GM19043 (cell line): ENCODE data around the gene IL4.

Experiments used
- ATAC-seq: cut with Tn5 transposase; IDR thresholded peaks from one replicate; pipeline ENCODE4 v1.9.1; 2021; ENCODE audit warnings: low read depth; ENCODE audit not compliant: unreplicated experiment

IL4 gene

DNA sequence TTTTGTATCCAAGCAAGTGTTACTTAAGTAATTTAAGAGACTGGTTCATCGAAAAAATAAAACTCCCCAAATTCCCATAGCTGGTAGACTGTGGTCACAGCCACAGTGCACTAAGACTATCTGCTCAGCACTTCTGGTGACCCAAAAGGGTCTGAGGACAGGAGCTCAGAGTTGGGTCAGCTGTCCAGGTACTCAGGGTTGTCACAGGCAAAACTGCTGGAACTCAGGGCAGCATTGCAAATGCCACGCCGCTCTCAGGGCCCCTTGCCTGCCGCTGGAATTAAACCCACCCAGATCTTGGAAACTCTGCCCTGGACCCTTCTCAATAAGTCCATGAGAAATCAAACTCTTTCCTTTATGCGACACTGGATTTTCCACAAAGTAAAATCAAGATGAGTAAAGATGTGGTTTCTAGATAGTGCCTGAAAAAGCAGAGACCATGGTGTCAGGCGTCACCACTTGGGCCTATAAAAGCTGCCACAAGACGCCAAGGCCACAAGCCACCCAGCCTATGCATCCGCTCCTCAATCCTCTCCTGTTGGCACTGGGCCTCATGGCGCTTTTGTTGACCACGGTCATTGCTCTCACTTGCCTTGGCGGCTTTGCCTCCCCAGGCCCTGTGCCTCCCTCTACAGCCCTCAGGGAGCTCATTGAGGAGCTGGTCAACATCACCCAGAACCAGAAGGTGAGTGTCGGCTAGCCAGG is 16.0 kb upstream of the IL4 start, which contains the start of gene IL13:
Gene IL13, plus strand, starts transcription at position 498 of the 705 bp plus-strand sequence. Its CDS starts 14 bp downstream, at position 512.
- no peak for ATAC-seq

DNA sequence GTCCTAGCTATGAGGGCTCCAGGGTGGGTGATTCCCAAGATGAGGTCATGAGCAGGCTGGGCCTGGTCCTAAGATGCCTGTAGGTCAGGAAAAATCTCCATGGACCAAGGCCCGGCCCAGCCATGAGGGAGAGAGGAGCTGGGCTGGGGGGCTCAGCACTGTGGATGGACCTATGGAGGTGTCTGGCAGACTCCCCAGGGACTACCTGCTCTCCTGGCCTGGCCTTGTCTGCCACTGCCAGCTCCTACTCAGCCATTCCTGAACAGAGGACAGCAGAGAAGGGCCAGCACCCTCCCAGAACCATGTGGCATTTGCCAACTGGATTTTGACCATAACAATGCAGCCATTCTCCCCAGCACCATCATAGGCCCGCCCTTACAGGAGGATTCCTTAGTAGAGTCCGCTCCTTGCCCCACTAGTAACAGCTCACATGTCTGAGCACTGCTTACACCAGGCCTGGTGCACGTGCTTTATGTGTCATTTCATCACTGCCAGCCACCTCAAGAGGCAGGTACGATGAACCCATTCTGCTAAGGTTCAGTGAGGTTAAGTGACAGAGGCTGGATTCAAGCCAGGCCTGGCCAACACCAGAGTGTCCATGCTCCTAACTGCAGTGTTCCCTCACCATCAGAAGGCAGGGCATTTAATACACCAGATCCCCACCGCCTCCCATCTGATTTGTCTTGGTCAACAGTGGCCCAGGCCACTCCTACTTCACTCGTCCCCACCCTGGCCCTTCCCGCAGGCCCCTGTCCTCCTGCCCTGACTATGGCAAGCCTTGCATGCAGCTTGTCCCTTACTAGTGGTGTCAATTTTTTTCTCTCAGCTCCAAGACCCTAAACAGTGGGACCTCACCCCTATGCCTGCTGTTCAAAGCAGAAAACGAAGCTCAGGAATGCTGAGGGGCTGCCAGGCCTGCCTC is 15.1 kb upstream of the IL4 start:
- no peak for ATAC-seq

DNA sequence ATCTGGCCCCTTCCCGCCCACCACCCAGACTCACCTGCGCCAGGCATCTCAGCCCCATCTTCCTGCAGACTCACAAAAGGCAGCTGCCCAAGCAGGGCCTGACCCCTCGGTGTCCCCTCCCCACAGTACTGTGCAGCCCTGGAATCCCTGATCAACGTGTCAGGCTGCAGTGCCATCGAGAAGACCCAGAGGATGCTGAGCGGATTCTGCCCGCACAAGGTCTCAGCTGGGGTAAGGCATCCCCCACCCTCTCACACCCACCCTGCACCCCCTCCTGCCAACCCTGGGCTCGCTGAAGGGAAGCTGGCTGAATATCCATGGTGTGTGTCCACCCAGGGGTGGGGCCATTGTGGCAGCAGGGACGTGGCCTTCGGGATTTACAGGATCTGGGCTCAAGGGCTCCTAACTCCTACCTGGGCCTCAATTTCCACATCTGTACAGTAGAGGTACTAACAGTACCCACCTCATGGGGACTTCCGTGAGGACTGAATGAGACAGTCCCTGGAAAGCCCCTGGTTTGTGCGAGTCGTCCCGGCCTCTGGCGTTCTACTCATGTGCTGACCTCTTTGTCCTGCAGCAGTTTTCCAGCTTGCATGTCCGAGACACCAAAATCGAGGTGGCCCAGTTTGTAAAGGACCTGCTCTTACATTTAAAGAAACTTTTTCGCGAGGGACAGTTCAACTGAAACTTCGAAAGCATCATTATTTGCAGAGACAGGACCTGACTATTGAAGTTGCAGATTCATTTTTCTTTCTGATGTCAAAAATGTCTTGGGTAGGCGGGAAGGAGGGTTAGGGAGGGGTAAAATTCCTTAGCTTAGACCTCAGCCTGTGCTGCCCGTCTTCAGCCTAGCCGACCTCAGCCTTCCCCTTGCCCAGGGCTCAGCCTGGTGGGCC is 13.9 kb upstream of the IL4 start:
- ATAC-seq, result no peak

DNA sequence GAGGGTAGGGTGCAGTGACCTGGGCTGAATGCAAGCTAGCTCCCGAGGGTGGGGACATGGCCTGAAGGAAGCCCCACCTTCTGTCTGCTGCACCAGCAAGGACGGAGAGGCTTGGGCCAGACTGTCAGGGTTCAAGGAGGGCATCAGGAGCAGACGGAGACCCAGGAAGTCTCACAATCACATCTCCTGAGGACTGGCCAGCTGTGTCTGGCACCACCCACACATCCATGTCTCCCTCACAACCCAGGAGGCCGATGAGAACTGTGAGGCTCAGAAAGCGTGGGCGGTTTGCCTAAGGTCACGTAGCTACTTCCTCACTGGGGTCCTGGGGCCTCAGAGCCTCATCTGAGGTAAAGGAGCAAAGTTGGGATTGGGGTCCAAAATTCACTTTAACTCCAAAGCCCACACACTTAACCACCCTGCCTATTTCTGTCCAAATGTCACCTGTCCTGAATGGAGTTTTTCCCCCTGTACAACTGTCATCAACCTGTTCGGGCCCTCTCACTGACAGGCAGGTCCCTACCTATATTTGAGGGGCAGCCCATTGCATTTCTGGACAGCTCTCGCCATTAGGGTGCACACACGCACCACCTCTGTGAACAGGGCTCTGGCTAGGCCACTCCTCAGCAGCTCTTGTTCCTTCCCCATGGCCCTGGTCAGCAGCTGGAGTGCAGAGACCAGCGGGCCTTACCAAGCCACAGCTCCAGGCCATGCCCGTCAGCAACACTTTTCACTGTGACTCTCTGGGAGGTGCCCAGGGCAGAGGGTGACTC is 12.4 kb upstream of the IL4 start:
- no peak for ATAC-seq

DNA sequence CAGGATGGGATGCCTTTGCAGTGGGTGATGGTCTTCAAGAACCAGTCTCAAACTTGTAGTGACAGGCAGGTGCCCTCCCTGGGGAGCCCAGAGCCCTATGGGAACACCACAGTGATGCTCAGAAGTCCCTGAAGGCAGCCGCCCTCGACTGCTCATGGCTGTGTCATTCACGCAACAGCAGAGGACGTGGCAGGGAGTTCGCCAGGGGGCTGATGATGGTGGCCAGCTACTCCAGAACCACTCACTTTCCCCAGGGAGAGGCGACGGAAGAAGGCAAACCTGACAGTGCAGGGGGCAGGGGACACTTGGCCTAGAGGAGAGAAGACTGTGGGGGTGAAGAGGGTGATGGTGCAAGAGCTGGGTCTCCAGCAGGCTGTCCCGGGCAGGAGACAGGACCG is 11.8 kb upstream of the IL4 start:
- no peak for ATAC-seq

DNA sequence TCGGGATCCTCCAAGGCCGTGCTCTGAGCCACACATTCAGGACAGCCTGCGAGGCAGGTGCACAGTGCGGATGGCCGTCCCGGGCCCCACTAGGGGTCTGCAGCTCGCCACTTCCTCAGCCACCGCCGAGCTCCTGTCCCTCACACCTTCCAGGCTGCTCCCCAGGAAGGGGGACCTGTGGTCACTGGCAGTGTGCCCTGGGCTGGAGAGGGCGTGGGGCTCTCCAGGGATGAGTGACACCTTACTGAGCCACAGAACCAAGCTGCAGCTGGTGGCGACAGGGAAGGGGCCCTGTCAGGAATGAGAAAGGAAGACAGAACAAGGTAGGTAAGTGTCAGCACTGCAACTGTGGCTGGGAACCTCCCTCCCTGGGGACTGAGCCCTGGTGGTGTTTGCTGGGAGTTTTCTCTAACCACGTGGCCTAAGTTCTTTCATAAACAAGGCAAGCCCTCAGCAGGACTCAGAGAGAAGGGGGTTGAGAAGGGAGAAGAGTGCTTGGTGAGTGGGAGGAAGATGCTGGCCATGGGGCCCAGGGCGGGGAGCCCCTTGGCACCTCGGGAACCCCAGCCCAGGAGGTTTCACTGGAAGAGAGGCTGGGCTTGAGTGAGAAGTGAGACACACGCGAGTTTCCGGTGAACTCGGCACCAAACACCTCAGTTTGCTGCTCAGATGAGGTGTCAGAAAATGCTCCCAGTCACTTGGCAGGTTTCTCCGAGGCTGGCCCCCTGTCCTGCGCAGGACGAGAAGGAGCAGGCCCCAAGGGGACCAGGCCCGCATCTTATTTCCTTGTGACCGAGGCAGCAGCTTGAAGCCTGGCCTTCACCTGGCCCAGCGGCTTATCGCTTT is 10.6 kb upstream of the IL4 start:
- peak; percentile 51 for ATAC-seq

DNA sequence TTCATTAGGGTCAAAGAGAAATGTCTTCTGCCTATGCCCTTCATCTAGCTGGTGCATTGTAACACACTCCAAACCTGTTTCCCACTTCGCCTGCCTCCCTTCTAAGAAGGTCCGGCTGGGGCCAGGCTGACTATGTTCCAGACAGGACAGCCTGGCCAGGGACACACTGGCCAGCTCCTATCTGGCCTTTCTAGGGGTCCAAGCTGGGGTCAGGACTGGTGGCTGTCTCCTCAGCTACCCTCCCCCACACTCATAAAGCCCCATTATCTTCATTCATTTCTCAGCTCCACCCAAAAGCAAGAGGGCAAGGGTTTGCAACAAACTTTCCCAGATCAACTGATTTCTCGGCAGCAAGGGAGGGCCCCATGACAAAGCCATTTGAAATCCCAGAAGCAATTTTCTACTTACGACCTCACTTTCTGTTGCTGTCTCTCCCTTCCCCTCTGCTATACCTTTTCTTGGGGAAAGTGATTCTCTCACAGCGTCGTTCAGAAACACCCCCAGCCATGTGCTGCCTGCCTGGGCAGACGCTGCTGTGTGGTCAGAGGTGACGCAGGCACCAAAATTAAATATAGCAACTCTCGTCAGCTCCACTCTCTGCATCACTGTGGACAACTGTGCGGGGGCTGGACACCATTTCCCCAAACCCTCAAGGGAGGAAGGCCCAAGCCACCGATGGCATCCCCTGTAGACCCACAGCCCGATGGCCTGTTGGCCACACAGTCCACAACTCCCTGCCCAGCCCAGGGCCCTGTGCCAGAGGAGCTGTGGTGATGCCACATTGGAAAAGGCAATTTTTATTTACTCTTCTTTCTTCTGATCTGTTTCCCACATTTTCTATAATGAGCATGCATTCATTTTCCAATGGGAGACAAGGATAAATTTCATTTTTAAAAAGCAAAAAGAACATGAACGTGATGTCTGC is 9.8 kb upstream of the IL4 start:
- ATAC-seq, result peak; percentile 44

DNA sequence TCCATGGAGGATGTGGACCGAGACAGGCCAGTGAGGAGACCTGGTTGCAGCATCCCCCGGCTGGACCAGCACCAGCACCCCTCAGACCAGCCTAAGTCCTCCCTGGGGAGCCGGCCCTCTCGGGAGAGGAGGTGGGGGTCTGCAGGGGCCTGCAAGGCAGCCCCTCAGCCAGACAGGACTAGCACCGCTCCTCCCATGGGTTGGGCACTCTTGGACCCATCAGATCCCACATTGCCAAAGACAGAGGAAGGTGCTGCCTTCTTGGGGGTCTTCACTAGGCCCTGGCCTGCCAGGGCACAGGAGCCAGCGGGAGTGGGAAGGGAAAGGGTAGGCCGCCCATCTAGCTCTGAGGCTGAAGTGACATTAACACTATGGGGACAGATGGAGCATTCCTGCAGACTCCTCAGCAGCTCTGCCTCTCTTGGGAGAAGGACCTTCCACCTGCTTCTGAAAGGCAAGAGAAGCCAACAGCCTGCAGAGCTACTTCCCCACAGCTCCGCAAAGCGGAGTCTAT is 9.0 kb upstream of the IL4 start:
- no peak for ATAC-seq

DNA sequence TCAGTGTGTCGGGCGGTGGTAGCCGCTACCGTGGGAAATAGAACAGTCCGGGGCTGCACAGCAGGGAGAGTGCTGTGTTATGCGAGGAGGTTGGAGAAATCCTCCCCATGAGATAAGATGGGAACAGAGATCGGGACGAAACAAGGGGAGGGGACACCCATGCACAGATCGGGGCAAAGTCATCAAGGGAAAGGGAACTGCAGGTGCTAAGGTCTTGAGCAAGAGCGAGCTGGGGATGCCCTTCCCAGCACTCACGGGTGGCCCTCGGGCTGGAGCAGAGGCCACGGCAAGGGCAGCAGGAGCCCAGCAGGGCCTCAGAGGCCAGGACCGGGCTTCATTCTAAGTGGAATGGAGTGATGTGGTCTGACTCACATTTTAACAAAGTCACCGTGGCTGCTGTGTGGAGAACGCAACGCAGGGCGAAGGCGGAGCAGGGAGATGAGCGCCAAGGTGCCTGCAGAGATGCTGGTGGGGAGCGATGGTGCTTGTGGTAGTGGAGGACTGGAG is 8.2 kb upstream of the IL4 start:
- no peak for ATAC-seq

DNA sequence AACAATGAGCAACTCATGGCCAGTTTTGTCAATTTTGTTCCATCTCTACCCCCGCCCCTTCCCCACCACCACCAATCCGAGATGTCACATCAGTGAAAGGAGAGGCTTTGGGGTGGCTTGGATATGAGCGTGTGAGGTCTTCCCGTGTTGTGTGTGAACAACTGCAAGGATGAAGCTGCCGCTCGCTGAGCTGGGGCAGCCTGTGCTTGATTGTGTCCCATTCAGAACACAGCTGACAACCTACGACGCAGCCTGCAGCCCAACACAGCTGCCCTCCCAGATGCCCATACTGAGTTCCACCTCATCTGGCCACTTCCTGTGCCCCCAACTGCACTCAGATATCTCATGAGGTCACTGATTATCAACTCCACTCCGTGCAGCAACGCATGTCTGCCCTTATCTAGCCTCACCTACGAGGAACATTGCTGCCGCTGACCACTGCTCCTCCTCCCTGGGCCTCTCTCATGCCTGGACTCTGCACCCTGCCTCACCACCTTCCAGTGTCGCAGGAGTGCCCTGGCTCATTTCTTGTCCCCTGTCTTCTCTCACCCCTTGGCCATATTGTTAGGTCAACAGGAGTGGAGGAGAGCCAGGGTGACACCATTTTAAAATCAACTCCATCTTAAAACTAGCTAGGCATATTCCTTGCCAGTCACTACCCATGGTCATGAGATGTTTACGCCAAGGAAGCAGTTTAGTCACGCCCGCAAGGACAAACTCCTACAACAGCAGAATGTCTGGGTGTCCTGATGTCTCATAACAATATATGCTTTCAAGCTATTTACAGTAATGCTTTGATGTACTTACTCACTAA is 7.3 kb upstream of the IL4 start:
- ATAC-seq, result no peak

DNA sequence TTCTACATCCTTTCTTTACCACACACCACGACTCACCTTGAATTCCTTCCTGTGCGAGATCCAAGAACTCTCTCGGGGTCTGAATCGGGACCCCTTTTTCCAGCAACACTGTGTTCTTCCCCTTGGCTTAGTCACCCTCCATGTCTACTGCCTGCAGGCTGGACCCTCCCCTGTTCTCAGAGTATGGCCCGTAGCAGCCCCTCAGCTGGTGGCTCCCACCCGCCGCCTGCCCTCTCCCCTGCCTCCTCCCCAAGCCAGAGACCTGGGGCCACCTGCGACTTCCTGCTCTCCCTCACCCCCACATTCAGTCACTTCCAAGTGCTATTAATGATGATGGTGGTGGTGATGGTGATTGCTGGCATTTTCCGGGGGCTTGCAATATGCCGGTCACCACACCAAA is 6.5 kb upstream of the IL4 start:
- no peak for ATAC-seq

DNA sequence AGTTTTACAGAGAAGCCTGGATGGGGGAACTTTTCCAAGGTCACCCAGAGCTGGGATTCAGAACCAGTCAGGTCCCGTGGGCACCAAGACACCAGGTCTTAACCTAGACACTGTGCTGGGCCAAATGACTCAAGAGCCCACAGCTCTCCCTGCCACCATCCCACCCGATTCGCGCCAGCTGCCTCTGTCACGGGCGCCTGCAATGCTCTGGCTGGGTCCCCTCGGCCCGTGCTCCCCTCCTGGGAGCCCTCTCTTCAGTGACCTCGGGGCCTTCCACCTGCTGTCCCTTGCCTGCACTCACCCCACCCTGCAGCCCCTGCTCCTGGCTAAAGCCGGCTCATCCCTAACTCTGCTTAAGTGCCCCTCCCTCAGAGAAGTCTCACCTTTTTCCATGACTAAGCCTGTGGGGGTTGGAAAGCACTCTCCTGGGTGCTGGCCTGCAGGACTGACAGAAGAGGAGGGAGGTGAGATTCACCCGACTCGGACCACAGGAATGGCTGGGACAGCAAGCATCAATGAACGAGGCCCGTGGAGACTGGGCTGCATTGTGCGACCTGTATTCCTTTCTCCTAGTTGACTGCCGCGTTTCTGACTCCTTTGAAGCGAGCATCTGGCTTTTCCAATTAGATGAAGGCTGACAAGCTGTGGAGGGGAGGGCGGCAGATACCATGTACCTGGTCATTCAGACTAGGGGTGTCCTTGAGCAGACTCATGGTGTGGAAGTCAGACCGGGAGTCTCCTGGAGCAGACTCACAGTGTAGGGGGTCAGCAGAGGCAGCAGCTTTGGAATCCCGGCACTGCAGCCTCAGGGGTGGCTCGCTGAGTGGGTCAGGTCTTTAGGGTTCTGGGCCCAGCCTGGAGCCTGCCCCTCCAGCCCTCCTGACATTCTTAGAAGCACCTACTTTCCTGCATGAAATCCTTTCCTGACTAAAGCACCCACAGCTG is 5.8 kb upstream of the IL4 start:
- no peak for ATAC-seq

DNA sequence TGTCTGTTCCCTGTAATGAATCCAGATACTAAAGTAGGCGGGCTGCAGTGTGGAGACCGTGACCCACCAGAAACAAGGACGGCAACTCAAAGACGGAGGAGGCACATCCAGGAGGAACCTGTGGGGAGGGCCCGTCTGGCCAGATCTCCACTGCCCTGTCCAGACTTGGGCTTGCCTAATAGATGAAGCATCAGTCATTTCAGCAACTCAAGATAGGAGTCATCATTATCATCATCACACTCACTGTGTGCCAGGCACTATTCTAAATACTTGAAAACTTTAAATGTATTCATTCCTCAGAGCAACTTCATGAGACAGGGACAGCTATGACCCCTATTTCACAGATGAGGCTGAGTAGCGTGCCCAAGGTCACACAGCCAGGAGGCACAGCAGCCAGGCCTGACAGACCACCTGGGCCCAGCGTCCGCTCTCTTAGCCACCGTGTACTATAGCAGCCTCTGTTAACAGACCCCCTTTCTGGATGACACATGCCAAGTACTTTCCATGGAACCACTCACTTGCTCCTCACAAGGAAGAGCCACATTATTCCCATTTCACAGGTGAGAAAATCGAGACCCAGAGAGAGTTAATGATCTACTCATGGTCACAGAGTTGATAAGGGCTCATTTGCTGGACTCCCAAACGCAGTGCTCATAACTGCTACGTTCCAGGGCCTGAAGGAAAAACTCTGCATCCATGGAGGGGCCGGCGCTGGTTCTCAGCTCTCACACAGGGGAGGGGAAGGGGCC is 4.9 kb upstream of the IL4 start:
- ATAC-seq, result no peak

DNA sequence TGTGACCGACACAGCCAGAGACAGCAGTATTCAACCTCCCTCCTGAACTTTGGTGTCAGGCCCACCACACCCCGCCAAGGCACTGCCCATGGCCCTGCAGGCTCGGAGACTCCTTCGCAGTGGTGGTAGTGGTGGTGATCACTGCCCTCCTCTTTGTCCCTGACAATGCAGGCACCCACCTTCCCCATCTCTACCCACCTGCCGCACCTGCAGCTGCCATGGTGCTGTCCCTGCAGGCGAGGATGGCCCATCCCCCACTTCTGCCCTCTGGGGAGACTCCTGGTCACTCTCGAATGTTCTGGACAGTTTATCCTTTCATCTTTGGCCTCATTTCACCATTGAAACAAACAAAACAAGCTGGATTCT is 4.4 kb upstream of the IL4 start:
- no peak for ATAC-seq
